Activated B cell treated with CpG ODN at 0.5 μM for 24 hours (primary cell): ENCODE measurements around the gene TIMM10. TPM values are rescaled to one million over a fixed set of nuclear protein-coding genes. Genes with fewer than 3 reads are reported as not detected.

Experiments used
- ATAC-seq: fragments of 200-7000 bp; cut with Tn5 transposase; one replicate; pipeline ENCODE4 v1.10.0; 2021; ENCODE audit warnings: low read depth, mild to moderate bottlenecking, moderate library complexity
- CTCF ChIA-PET: fragments of 350-600 bp; sonication (Branson Sonifier 250); formaldehyde crosslinking; loops from one replicate; lab custom pipeline; 2021; ENCODE audit warnings: antibody characterized with exemption; lab: Charles Lee
- POLR2A ChIA-PET: fragments of 350-600 bp; sonication (Branson Sonifier 250); formaldehyde crosslinking; loops from one replicate; lab custom pipeline; 2021; ENCODE audit warnings: antibody characterized with exemption; lab: Charles Lee
- DNase-seq: peaks from one replicate; pipeline ENCODE4 v3.0.0; 2022
- H3K27ac Mint-ChIP-seq: one replicate; pipeline ENCODE4 v1.8.0; 2020; ENCODE audit warnings: mixed read lengths
- H3K27me3 Mint-ChIP-seq: one replicate; pipeline ENCODE4 v1.8.0; 2021; ENCODE audit warnings: mixed read lengths
- H3K36me3 Mint-ChIP-seq: one replicate; pipeline ENCODE4 v1.8.0; 2021; ENCODE audit warnings: low read depth, mixed read lengths
- H3K4me1 Mint-ChIP-seq: one replicate; pipeline ENCODE4 v1.8.0; 2021; ENCODE audit warnings: mixed read lengths
- H3K4me3 Mint-ChIP-seq: one replicate; pipeline ENCODE4 v1.8.0; 2020; ENCODE audit warnings: mild to moderate bottlenecking, mixed read lengths
- H3K9me3 Mint-ChIP-seq: one replicate; pipeline ENCODE4 v1.8.0; 2020; ENCODE audit warnings: mixed read lengths
- CTCF ChIP-seq: fragments of 200-600 bp; IDR thresholded peaks from one replicate; pipeline ENCODE4 v1.8.0; 2022; ENCODE audit warnings: antibody characterized with exemption, mild to moderate bottlenecking
- intact Hi-C: fragments of 100-400 bp; cut with micrococcal nuclease; formaldehyde crosslinking; loops from one replicate; pipeline ENCODE4 v1.15.1; 2024
- total RNA-seq: library from RNA; stranded (reverse); gene quantifications from 2 replicates; pipeline ENCODE4 v1.2.3, GENCODE V29; 2022

Gene TIMM10
- total RNA-seq, 1 donor from 2014 or later = 100 TPM

- DNase-seq = no peak
- Mint-ChIP-seq H3K27ac (no peak overlapping the region), H3K4me3 (no peak overlapping the region), H3K36me3 (peaks cover 8% of the 10 kb centered on the region), H3K4me1 (peaks cover 6% of the 10 kb centered on the region), H3K9me3 (no peaks in the 10 kb centered on the region), H3K27me3 (no peaks in the 10 kb centered on the region)
- ChIA-PET POLR2A (no interaction called here), CTCF (interaction anchor here (0.9 to 4.2 kb wide), 4 partner anchors 9 to 46 kb away, joined by 3 to 22 read pairs (median 5); no protein-coding TSS in a partner anchor)
- TF ChIP-seq CTCF = no peak
- intact Hi-C loops = no loop called here
- no peak for ATAC-seq
Measured at GRCh38 chr11:57504511-57504910, 26.0 kb downstream of the TIMM10 start.

GRCh38 chr11:57502870-57503269 is 27.7 kb downstream of the TIMM10 start:
- POLR2A ChIA-PET = interaction anchor here (0.7 to 1.5 kb wide), 3 partner anchors 12 to 152 kb away, joined by 3 to 9 read pairs (median 5); partner anchors contain the start of gene SLC43A1
- H3K27ac Mint-ChIP-seq = no peak overlapping the region
- peaks cover 6% of the 10 kb centered on the region for H3K4me1 Mint-ChIP-seq
- no peak for TF ChIP-seq CTCF
- H3K27me3 Mint-ChIP-seq = no peaks in the 10 kb centered on the region
- DNase-seq = no peak
- no peaks in the 10 kb centered on the region for H3K9me3 Mint-ChIP-seq
- CTCF ChIA-PET = interaction anchor here (1.3 to 1.9 kb wide), 2 partner anchors 9 to 142 kb away, joined by 3 to 13 read pairs; no protein-coding TSS in a partner anchor
- peaks cover 11% of the 10 kb centered on the region for H3K36me3 Mint-ChIP-seq
- H3K4me3 Mint-ChIP-seq = no peak overlapping the region
- intact Hi-C loops = no loop called here
- ATAC-seq = no peak

GRCh38 chr11:57502376-57502775 is 28.2 kb downstream of the TIMM10 start:
- Mint-ChIP-seq H3K27ac (no peak overlapping the region), H3K36me3 (peaks cover 11% of the 10 kb centered on the region), H3K4me1 (peaks cover 6% of the 10 kb centered on the region), H3K27me3 (no peaks in the 10 kb centered on the region), H3K4me3 (no peak overlapping the region), H3K9me3 (no peaks in the 10 kb centered on the region)
- POLR2A ChIA-PET = interaction anchor here (1.1 to 1.5 kb wide), 3 partner anchors 13 to 152 kb away, joined by 3 to 5 read pairs (median 3); partner anchors contain the start of gene SLC43A1
- no peak for ATAC-seq
- intact Hi-C loops = no loop called here
- CTCF ChIA-PET = interaction anchor here (1.3 to 1.9 kb wide), 2 partner anchors 9 to 142 kb away, joined by 3 to 13 read pairs; no protein-coding TSS in a partner anchor
- no peak for DNase-seq
- no peak for TF ChIP-seq CTCF

- POLR2A ChIA-PET = interaction anchor here (1.1 to 1.5 kb wide), 3 partner anchors 13 to 153 kb away, joined by 3 to 5 read pairs (median 3); partner anchors contain the start of gene SLC43A1
- peaks cover 6% of the 10 kb centered on the region for H3K4me1 Mint-ChIP-seq
- H3K27ac Mint-ChIP-seq = no peak overlapping the region
Measured at GRCh38 chr11:57501953-57502352, 28.6 kb downstream of the TIMM10 start.

More at GRCh38 chr11:57501953-57502352, 28.6 kb downstream of the TIMM10 start:
- no peak overlapping the region for H3K4me3 Mint-ChIP-seq
- CTCF ChIA-PET = interaction anchor here (1.3 to 1.9 kb wide), 2 partner anchors 8 to 143 kb away, joined by 3 to 13 read pairs; no protein-coding TSS in a partner anchor
- no peaks in the 10 kb centered on the region for H3K9me3 Mint-ChIP-seq
- intact Hi-C loops = no loop called here
- no peaks in the 10 kb centered on the region for H3K27me3 Mint-ChIP-seq
- H3K36me3 Mint-ChIP-seq = peaks cover 11% of the 10 kb centered on the region
- DNase-seq (no peak), ATAC-seq (no peak)
- no peak for TF ChIP-seq CTCF
